ENCODE results near the gene AGO4. TPM values are rescaled to one million over a fixed set of nuclear protein-coding genes. Genes with fewer than 3 reads are reported as not detected.
"Not testable (repeated sequence)": the region's sequence is repeated elsewhere in the genome, so short reads cannot be mapped to it uniquely, and the experiment has no call there.

The AGO4 gene
- total RNA-seq, 1 experiment from 2014 or later = 7.0 TPM

DNA sequence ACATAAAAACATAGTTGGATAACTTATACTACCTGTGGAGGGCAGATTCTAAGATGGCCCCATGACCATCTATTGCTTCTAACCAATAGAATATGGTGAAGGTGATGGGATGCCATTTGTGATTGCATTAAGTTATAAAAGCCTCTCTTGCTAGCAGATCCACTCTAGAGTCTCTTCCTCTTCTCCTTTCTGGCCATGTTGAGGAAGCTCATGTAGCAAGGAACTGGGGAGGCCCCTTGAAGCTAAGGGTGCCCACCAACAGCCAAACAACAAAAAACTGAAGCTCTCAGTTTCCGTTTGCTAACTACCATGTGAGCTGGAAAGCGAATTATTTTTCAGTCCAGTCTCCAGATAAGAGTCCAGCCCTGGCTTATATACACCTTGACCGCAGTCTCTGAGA is 59.2 kb downstream of the AGO4 start:
- Histone ChIP-seq H3K36me3 (ENCODE audit: insufficient read depth, low read length, poor library complexity, severe bottlenecking) (no peaks in the 10 kb centered on the region), H3K27ac (ENCODE audit: low read depth, low read length, poor library complexity, severe bottlenecking) (no peak overlapping the region), H3K4me1 (ENCODE audit: insufficient read depth, low read length, poor library complexity, severe bottlenecking) (no peaks in the 10 kb centered on the region), H3K27me3 (replicated peaks; ENCODE audit: insufficient read depth, low read depth, low read length, poor library complexity) (no peaks in the 10 kb centered on the region), H3K9me3 (ENCODE audit: low read depth, low read length, poor library complexity, severe bottlenecking) (no peaks in the 10 kb centered on the region), H3K4me3 (ENCODE audit: low read depth, low read length, poor library complexity, severe bottlenecking) (no peak overlapping the region)
- intact Hi-C loops (cut with micrococcal nuclease; ENCODE audit: unreplicated experiment) = no loop called here
- no TSS peak for BruUV-seq (replicated peaks)
- DNase-seq (ENCODE audit: low spot score) = no peak
- TF ChIP-seq, protein P1, sequence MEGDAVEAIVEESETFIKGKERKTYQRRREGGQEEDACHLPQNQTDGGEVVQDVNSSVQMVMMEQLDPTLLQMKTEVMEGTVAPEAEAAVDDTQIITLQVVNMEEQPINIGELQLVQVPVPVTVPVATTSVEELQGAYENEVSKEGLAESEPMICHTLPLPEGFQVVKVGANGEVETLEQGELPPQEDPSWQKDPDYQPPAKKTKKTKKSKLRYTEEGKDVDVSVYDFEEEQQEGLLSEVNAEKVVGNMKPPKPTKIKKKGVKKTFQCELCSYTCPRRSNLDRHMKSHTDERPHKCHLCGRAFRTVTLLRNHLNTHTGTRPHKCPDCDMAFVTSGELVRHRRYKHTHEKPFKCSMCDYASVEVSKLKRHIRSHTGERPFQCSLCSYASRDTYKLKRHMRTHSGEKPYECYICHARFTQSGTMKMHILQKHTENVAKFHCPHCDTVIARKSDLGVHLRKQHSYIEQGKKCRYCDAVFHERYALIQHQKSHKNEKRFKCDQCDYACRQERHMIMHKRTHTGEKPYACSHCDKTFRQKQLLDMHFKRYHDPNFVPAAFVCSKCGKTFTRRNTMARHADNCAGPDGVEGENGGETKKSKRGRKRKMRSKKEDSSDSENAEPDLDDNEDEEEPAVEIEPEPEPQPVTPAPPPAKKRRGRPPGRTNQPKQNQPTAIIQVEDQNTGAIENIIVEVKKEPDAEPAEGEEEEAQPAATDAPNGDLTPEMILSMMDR (conservative IDR thresholded peaks at IDR 0.05; ENCODE audit: low read depth, low read length) = no peak
- TF ChIP-seq EZH2 (IDR thresholded peaks at IDR 0.05; ENCODE audit: borderline replicate concordance, low read depth, low read length, poor library complexity, severe bottlenecking) = no peak
- ChIA-PET POLR2A (ENCODE audit: low non-redundant PET) (no interaction called here), CTCF (no interaction called here)

DNA sequence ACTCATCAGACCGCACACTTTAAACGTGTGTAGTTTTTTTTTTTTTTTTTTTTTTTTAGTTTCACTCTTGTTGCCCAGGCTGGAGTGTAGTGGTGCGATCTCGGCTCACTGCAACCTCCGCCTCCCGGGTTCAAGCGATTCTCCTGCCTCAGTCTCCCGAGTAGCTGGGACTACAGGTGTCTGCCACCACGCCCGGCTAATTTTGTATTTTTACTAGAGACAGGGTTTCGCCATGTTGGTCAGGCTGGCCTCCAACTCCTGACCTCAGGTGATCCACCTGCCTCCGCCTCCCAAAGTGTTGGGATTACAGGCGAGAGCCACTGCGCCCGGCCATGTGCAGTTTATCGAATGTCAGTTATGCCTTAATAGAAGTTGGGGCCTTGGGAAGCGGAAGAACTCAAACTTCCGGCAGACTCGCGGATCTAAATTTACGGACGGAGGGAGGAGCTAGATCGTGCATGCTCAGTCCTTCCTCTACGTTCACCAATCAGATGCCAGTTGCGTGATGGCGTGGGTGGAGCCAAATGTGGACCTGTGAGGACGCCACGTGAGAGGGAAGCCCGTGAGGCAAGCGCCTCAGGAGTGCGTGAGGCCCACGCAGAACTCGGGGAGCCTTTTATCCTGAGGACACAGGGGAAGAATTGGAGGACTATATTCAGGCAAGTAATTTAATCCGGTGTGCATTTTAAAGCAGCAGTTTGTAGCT is 61.6 kb downstream of the AGO4 start:
- H3K9me3 ChIP-seq (ENCODE audit: low read depth, low read length, poor library complexity, severe bottlenecking); H3K27me3 ChIP-seq (replicated peaks; ENCODE audit: insufficient read depth, low read depth, low read length, poor library complexity); POLR2A ChIA-PET (ENCODE audit: low non-redundant PET); H3K36me3 ChIP-seq (ENCODE audit: insufficient read depth, low read length, poor library complexity, severe bottlenecking); BruUV-seq (replicated peaks); intact Hi-C loops (cut with micrococcal nuclease; ENCODE audit: unreplicated experiment); H3K4me1 ChIP-seq (ENCODE audit: insufficient read depth, low read length, poor library complexity, severe bottlenecking); CTCF ChIA-PET; H3K4me3 ChIP-seq (ENCODE audit: low read depth, low read length, poor library complexity, severe bottlenecking); H3K27ac ChIP-seq (ENCODE audit: low read depth, low read length, poor library complexity, severe bottlenecking); DNase-seq (ENCODE audit: low spot score): not testable (repeated sequence)

DNA sequence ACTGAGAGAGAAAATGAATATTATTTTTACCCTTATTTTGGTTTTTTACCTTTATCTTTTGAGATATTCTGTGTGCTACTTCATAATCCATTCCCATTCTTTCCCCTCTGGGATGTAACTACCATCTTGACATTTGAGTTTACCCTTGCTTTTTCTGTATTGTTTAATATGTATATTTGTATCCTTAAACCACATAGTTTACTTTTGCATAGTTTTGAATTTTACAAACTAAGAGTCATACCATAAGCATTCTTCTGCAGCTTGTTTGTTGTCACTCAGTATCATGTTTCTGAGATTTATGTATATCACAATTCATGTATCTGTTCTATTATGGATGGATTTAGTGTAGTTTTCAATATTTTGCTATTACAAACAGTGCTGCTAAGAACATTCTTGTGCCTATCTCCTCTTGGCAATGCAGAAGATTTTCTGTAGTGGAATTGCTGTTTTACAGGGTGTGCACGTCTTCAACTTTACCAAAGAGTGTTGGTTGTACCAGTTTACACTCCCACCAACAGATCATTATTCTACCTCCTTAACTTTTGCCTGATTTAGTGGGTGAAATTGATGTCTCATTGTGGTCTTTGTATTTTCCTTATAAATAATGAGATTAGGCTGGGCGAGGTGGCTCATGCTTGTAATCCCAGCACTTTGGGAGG is 63.0 kb downstream of the AGO4 start:
- POLR2A ChIA-PET (ENCODE audit: low non-redundant PET) = no interaction called here
- TF ChIP-seq, protein P1 (conservative IDR thresholded peaks at IDR 0.05; ENCODE audit: low read depth, low read length) = no peak
- TF ChIP-seq EZH2 (IDR thresholded peaks at IDR 0.05; ENCODE audit: borderline replicate concordance, low read depth, low read length, poor library complexity, severe bottlenecking) = no peak
- Histone ChIP-seq H3K27ac (ENCODE audit: low read depth, low read length, poor library complexity, severe bottlenecking) (no peak overlapping the region), H3K4me1 (ENCODE audit: insufficient read depth, low read length, poor library complexity, severe bottlenecking) (no peaks in the 10 kb centered on the region), H3K4me3 (ENCODE audit: low read depth, low read length, poor library complexity, severe bottlenecking) (no peak overlapping the region), H3K36me3 (ENCODE audit: insufficient read depth, low read length, poor library complexity, severe bottlenecking) (no peaks in the 10 kb centered on the region), H3K27me3 (replicated peaks; ENCODE audit: insufficient read depth, low read depth, low read length, poor library complexity) (no peaks in the 10 kb centered on the region), H3K9me3 (ENCODE audit: low read depth, low read length, poor library complexity, severe bottlenecking) (no peaks in the 10 kb centered on the region)
- no peak for DNase-seq (ENCODE audit: low spot score)
- no TSS peak for BruUV-seq (replicated peaks)
- intact Hi-C loops (cut with micrococcal nuclease; ENCODE audit: unreplicated experiment) = no loop called here
- CTCF ChIA-PET = no interaction called here

All from A673 (cell line).